KOPT-K1 (cell line): ENCODE data around the gene GALNT10.
A peak's percentile ranks its signal among the peaks of the same experiment; 100 is the strongest.

Source experiments
- H3K27ac ChIP-seq: fragments of 200-600 bp; sonication (generic); 2 replicates; pipeline ENCODE4 v1.5.1; 2016; ENCODE audit warnings: antibody characterized with exemption, mild to moderate bottlenecking, low read depth, low read length; ENCODE audit not compliant: poor library complexity, severe bottlenecking
- H3K36me3 ChIP-seq: fragments of 200-600 bp; sonication (generic); 2 replicates; pipeline ENCODE4 v1.5.1; 2017; ENCODE audit warnings: antibody characterized with exemption, mild to moderate bottlenecking, low read length, moderate library complexity; ENCODE audit not compliant: insufficient read depth
- H3K9me3 ChIP-seq: fragments of 200-600 bp; sonication (generic); 2 replicates; pipeline ENCODE4 v1.5.1; 2017; ENCODE audit warnings: antibody characterized with exemption, low read length, mild to moderate bottlenecking; ENCODE audit not compliant: insufficient read depth, poor library complexity, severe bottlenecking

The GALNT10 gene

GRCh38 chr5:154437281-154437965, 246.9 kb downstream of the GALNT10 start:
- Histone ChIP-seq H3K36me3 (peaks cover 78% of the 10 kb centered on the region), H3K9me3 (no peaks in the 10 kb centered on the region), H3K27ac (no peak overlapping the region)

- Histone ChIP-seq H3K9me3 (no peaks in the 10 kb centered on the region), H3K36me3 (peaks cover 71% of the 10 kb centered on the region), H3K27ac (no peak overlapping the region)
These were observed 250.0 kb downstream of the GALNT10 start for GRCh38 chr5:154440540-154440939.

GRCh38 chr5:154442801-154443200, 252.3 kb downstream of the GALNT10 start:
- no peaks in the 10 kb centered on the region for H3K9me3 ChIP-seq
- H3K27ac ChIP-seq: no peak overlapping the region
- peaks cover 49% of the 10 kb centered on the region for H3K36me3 ChIP-seq

GRCh38 chr5:154444556-154445421, 254.3 kb downstream of the GALNT10 start:
- peak overlapping the region; percentile 80 for H3K27ac ChIP-seq
- peaks cover 40% of the 10 kb centered on the region for H3K36me3 ChIP-seq
- no peaks in the 10 kb centered on the region for H3K9me3 ChIP-seq

GRCh38 chr5:154445422-154446194, 255.1 kb downstream of the GALNT10 start, which contains the start of gene SAP30L:
SAP30L (plus strand) TSS chr5:154445997; CDS start chr5:154446605, 608 bp downstream.
- Histone ChIP-seq H3K27ac (peak within 1 kb of the TSS; percentile 80), H3K9me3 (no peaks in the 10 kb centered on the region), H3K36me3 (peaks cover 40% of the 10 kb centered on the region)

- no peaks in the 10 kb centered on the region for H3K9me3 ChIP-seq
- peaks cover 40% of the 10 kb centered on the region for H3K36me3 ChIP-seq
- H3K27ac ChIP-seq: peak overlapping the region; percentile 80
These were observed 255.9 kb downstream of the GALNT10 start for GRCh38 chr5:154446195-154447088.

GRCh38 chr5:154447089-154447725, 256.7 kb downstream of the GALNT10 start:
- Histone ChIP-seq H3K27ac (peak overlapping the region; percentile 80), H3K36me3 (peaks cover 40% of the 10 kb centered on the region), H3K9me3 (no peaks in the 10 kb centered on the region)

GRCh38 chr5:154449786-154450185, 259.3 kb downstream of the GALNT10 start:
- Histone ChIP-seq H3K36me3 (peaks cover 58% of the 10 kb centered on the region), H3K27ac (no peak overlapping the region), H3K9me3 (no peaks in the 10 kb centered on the region)

- no peaks in the 10 kb centered on the region for H3K9me3 ChIP-seq
- H3K27ac ChIP-seq: no peak overlapping the region
- peaks cover 80% of the 10 kb centered on the region for H3K36me3 ChIP-seq
These were observed 261.4 kb downstream of the GALNT10 start for GRCh38 chr5:154451957-154452356.

- no peaks in the 10 kb centered on the region for H3K9me3 ChIP-seq
- H3K36me3 ChIP-seq: peaks cover 92% of the 10 kb centered on the region
- H3K27ac ChIP-seq: no peak overlapping the region
These were observed 265.1 kb downstream of the GALNT10 start for GRCh38 chr5:154455585-154455984.

GRCh38 chr5:154456540-154456939, 266.0 kb downstream of the GALNT10 start:
- H3K9me3 ChIP-seq: no peaks in the 10 kb centered on the region
- peaks cover 82% of the 10 kb centered on the region for H3K36me3 ChIP-seq
- H3K27ac ChIP-seq: no peak overlapping the region

GRCh38 chr5:154459015-154459414, 268.5 kb downstream of the GALNT10 start:
- Histone ChIP-seq H3K9me3 (no peaks in the 10 kb centered on the region), H3K27ac (no peak overlapping the region), H3K36me3 (peaks cover 57% of the 10 kb centered on the region)

- Histone ChIP-seq H3K9me3 (no peaks in the 10 kb centered on the region), H3K36me3 (peaks cover 46% of the 10 kb centered on the region), H3K27ac (no peak overlapping the region)
These were observed 269.6 kb downstream of the GALNT10 start for GRCh38 chr5:154460172-154460571.

- no peaks in the 10 kb centered on the region for H3K9me3 ChIP-seq
- H3K36me3 ChIP-seq: peaks cover 32% of the 10 kb centered on the region
- no peak overlapping the region for H3K27ac ChIP-seq
These were observed 271.0 kb downstream of the GALNT10 start for GRCh38 chr5:154461531-154461930.
